Left colon (tissue), 2 donors: ENCODE results near the gene CCDC91. TPM values are rescaled to one million over a fixed set of nuclear protein-coding genes. Genes with fewer than 3 reads are reported as not detected.

Source experiments
- ATAC-seq: fragments of 200-7000 bp; cut with Tn5 transposase; one replicate; pipeline ENCODE4 v1.9.1; 2020; ENCODE audit warnings: mild to moderate bottlenecking, moderate library complexity
- DNase-seq, 2 donors: peaks; one replicate each; pipeline ENCODE4 v3.0.0-alpha.2; 2020
- intact Hi-C, 2 donors: fragments of 100-400 bp; cut with DNase I in 1 of 2; cut with micrococcal nuclease in 1 of 2; formaldehyde crosslinking; loops; one replicate each; pipeline versions ENCODE4 v1.11.2 to v1.14.0; 2022; cut with DNase I, micrococcal nuclease
- long read RNA-seq: library from polyadenylated mRNA; unstranded; transcript quantifications from one replicate; pipeline ENCODE4 v2.0.0, GENCODE V29; 2021
- total RNA-seq, 2 donors: library from RNA; stranded (reverse); fragmentation: NEBNext Ultra II Directional; extraction: Animal tissue kit (Norgen Biotek cat#: 25700); gene quantifications; one replicate each; pipeline ENCODE4 v1.2.1, GENCODE V29; 2021
- donor health status: DM: no; HTN: no; CAD: no.
- donor health status: DM: yes; HTN: yes; CAD: no.

Gene CCDC91
- 10 to 100 TPM; 20.7 to 24.8 TPM for total RNA-seq
- long read RNA-seq, transcript CCDC91-205 (11 exons, 1,301 nt), result major isoform, 7 of 19 reads
- long read RNA-seq, partial matches to known transcripts, result 5 of 19 reads
- long read RNA-seq, other reads (novel, unspliced or antisense), result 7 of 19 reads

DNA sequence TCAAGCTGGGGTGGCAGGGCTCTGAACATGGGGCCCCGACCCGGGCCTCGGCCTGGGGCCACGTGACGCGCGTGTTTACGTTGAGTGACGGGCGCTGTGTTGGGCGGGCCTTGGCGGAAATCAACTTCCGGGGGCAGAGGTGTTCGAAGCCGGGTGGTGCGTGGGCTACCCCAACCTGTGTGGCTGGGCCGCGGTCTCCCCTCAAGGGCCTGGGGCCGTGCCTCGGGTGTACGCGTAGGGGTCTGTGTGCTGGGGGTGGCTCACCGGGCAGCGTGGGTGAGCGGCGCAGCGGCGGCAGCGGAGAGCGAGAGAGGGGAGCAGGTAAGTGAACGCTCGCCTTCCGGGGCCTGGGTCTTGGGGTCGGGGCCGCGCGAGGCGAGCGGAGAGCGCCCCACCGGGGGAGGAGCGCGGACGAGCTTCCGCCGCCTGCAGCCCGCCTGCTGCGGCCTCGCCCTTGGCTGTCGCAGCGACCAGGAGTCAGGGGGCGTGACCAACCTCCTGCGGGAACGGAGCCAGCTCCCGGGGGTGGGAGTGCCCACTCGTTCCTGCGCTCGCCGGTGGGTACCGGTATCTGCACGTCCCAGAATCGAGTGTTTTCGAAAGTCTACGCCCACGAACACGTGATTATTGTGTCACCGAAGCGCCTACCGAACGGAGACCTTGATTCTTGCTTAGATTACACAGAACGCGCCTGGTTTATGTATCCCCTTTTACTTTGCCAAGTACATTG, at the start of gene CCDC91:
TSS of gene CCDC91 (plus strand) at position 136 of the 730 bp plus-strand sequence. CDS start 66,760 bp downstream, outside the sequence.
- DNase-seq, result peak; percentile 90
- ATAC-seq, result peak; percentile 92
- intact Hi-C loops, result no loop called here

- no peak for ATAC-seq
- intact Hi-C loops, result no loop called here
- DNase-seq, result no peak
Measured at GRCh38 chr12:28144059-28144458, 46.2 kb upstream of the CCDC91 start.

DNA sequence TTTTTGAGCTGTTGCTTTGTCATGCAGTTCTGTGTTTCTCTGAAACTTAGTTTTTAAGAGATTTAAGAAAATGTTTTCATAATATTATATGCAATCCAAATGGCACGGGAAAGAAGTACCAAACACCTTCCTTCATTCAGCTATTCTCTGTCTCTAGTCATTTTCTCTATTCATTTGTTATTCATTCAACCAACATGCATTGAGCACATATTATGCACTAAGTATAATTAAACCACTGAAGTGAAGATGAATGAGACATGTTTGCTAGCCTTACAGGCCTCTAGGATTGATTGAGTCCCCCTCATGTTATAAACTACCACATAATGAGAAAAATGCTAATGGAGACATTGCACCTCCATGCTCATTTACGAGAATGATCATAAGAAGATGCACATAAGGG, 45.7 kb upstream of the CCDC91 start:
- ATAC-seq (no peak), DNase-seq (no peak)
- intact Hi-C loops, result no loop called here

- ATAC-seq (no peak), DNase-seq (no peak)
- intact Hi-C loops, result no loop called here
Measured at GRCh38 chr12:28145216-28145615, 45.0 kb upstream of the CCDC91 start.

GRCh38 chr12:28149279-28149678, 41.0 kb upstream of the CCDC91 start:
- DNase-seq (no peak), ATAC-seq (no peak)
- intact Hi-C loops, result no loop called here

GRCh38 chr12:28156362-28156761, 33.9 kb upstream of the CCDC91 start:
- DNase-seq (no peak), ATAC-seq (no peak)
- intact Hi-C loops, result no loop called here

GRCh38 chr12:28156804-28157203, 33.5 kb upstream of the CCDC91 start:
- no peak for ATAC-seq
- intact Hi-C loops, result no loop called here
- no peak for DNase-seq

GRCh38 chr12:28158353-28158752, 31.9 kb upstream of the CCDC91 start:
- DNase-seq, result no peak
- no peak for ATAC-seq
- intact Hi-C loops, result no loop called here

DNA sequence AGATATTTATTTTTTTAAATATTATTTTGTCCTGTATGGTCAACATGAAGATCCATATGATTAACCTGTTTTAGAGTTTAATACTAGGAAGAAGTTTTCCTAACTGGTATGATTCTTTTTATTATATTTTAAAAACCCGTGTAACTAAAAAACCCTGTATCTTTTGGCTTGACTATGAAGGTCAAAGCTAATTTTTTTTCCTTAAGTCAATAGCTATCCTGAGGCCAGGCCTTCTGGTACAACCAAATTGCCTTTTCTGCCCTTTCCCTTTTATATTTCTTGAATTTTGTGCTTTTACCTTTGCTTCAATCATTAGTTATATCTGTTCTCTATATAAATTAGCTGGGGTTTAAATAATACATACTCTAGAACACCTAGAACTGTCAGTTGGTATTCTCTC, 30.6 kb upstream of the CCDC91 start:
- ATAC-seq (no peak), DNase-seq (no peak)
- intact Hi-C loops, result no loop called here

DNA sequence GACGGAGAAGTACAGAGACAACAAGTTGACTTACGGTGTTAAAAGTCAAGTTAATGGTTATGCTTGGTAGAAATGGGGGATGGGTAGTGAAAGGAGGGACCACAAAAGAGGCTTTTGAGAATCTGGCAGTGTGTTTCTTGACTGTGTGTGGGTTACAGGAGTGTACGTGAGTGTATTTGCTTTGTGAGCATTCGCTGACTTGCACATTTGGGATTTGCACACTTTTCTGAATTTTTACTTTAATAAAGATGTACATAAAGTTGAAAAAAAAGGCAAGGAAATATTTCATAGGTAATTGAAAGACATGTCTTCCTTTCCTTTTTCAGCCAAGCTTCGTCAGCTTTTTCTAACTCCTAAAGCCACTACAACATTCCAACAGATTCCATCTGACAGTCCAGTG, 28.6 kb upstream of the CCDC91 start:
- intact Hi-C loops, result no loop called here
- DNase-seq (no peak), ATAC-seq (no peak)

DNA sequence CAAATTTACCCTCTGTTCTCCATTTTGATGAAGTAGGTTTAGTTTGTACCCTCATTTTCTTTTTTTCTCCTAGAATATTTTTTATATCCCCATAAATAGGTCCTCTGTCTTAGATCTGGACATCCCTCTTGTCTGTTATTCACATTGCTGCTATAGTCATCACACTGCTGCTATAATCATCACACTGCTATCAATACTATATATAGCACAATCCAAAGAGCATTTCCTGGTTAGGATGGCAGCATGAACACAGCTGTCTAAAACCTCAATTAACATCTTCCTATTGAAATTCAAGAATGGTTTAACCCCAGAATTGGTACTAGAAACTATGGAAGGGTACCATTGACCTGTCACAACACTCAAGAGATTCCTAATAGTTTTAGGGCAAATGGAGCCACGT, 27.6 kb upstream of the CCDC91 start:
- DNase-seq (no peak), ATAC-seq (peak; percentile 89)
- intact Hi-C loops, result no loop called here

DNA sequence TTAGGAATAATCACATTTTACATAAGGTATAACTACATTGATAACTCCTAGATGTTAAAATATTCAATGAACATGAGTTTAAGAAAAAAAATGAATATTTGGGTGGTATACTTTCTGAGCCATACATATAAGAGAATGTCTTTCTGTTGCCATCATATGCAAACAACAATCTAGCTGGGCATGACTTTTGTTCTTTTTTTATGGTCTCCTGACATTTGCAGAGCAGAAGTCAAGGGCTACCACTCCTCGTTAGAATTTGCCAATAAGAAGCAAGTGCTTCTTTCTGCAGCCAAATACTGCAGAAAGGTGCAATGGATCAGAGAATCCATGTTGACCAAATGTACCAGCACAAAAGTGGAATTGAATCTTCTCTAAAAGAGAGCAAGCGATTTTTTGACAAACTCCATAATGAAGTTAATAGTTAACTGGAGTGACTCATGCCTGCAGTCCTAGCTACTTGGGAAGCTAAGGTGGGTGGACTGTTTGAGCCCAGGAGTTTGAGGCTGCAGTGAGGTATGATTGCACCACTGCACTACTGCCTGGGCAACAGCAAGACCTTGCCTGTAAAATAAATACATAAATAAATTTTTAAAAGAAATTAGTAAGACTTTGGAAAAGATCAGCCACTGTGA, 25.5 kb upstream of the CCDC91 start:
- ATAC-seq (peak; percentile 88), DNase-seq (no peak)
- intact Hi-C loops, result no loop called here

GRCh38 chr12:28167981-28168485, 22.2 kb upstream of the CCDC91 start:
- DNase-seq, result no peak
- no peak for ATAC-seq
- intact Hi-C loops, result no loop called here

GRCh38 chr12:28171356-28172060, 18.7 kb upstream of the CCDC91 start:
- intact Hi-C loops, result loop anchor here in 1 of 2 donors (10.0 kb wide), 1 partner anchor 197 kb away; the partner anchor contains the start of gene PTHLH

DNA sequence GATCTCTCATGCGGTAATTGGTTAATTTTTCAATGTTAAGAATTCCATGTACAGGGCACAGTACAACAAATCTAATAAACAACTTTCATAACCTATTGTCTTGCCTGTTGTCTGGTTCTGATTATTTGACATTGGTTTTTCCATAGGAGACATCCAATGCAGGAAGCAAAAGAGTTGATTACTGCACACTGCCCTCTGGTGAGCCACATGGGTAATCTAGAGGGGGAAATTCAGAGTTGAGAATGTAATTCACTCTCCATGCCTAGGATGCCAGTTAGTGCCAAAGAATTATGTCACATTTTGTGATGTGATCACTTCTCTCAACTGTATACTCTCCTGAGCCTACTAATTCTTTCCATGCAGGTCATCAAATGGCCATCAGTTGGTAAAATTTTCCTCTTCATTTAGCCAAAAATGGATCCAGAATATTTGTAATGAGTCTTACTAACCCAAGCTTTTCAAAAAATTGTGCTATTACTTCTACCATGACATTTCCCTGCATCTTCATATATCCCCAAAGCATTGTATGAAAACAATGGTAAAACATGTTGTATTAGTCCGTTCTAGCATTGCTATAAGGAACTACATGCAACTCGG, 17.7 kb upstream of the CCDC91 start:
- DNase-seq, result peak in 1 of 2 donors; percentile 23
- intact Hi-C loops, result loop anchor here in 1 of 2 donors (10.0 kb wide), 1 partner anchor 198 kb away; the partner anchor contains the start of gene PTHLH
- peak; percentile 89 for ATAC-seq

More at GRCh38 chr12:28171356-28172060, 18.7 kb upstream of the CCDC91 start:
- ATAC-seq (no peak), DNase-seq (no peak)

DNA sequence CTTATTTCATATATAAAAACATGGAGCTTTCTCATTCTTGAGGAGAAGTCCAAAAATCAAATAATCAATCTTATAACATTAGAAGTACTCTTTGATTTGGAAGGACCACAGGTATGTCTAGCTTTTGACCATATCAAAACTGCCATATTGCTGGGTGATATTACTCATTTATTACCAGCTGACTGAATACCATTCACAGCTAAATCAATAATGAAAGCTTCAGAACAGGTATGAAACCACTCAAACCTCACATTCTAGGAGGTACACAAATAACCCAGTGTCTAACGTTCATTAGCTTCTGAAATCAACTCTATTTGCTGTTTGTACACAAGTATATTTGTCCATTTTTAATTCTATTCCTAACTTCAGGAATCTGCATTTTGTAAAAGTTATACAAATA, 16.8 kb upstream of the CCDC91 start:
- intact Hi-C loops, result loop anchor here in 1 of 2 donors (10.0 kb wide), 1 partner anchor 199 kb away; the partner anchor contains the start of gene PTHLH

DNA sequence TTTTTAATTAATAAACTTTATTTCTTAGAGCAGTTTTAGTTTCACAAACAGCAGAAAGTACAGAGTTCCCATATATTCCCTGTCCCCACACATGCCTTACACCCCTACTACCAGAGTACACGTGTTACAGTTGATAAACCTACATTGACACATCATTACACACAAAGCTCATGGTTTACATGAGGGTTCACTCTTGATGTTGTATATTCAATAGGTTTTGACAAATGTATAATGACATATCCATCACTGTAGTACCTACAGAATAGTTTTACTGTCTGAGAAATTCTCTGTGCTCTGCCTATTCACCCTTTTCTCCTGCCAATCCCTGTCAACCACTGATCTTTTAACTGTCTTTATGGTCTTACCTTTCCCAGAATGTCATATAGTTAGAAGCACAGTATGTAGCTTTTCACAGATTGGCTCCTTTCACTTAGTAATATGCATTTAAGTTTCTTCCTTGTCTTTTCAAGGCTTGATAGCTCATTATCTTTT, 15.1 kb upstream of the CCDC91 start:
- no peak for DNase-seq
- intact Hi-C loops, result loop anchor here in 1 of 2 donors (10.0 kb wide), 1 partner anchor 200 kb away; the partner anchor contains the start of gene PTHLH
- no peak for ATAC-seq

More for the DNA sequence above, 16.8 kb upstream of the CCDC91 start:
- no peak for DNase-seq
- no peak for ATAC-seq

DNA sequence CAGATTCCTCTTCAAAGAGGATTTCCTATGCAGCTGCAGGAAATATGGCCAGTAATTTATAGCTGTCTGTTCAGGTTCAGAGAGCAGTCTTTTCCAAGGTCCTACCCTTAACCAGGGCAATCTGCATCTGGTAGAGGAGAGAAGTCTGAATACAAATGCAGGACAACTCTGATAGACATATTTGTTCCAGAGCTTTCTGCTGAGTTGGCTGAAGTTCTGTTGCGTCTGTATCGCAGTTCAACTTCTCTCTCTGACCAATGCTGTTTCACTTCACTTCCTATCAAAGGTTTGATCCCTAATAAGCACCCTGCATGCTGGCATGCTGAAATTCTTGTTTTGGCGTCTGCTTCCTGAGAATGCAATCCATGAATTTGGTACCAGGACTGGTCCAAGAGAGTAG, 14.0 kb upstream of the CCDC91 start:
- ATAC-seq, result no peak
- intact Hi-C loops, result loop anchor here in 1 of 2 donors (10.0 kb wide), 1 partner anchor 201 kb away; the partner anchor contains the start of gene PTHLH

More for the DNA sequence above, 14.0 kb upstream of the CCDC91 start:
- DNase-seq, result no peak
